Large intestine (tissue), 3 donors: ENCODE results near the gene KLHL36. TPM values are rescaled to one million over a fixed set of nuclear protein-coding genes. Genes with fewer than 3 reads are reported as not detected.
A peak's percentile ranks its signal among the peaks of the same experiment; 100 is the strongest.

Experiments used
- DNase-seq, 2 donors: peaks; one replicate each; pipeline versions ENCODE4 v3.0.0 to v3.0.0-alpha.2; 2013
- H3K27ac ChIP-seq: one replicate; pipeline ENCODE4 v1.5.1; 2013; ENCODE audit warnings: low read length
- H3K27me3 ChIP-seq: 2 replicates; pipeline ENCODE4 v1.6.1; 2013; ENCODE audit warnings: low read length; ENCODE audit not compliant: control insufficient read depth, insufficient read depth
- H3K36me3 ChIP-seq: 2 replicates; pipeline ENCODE4 v1.6.1; 2013; ENCODE audit warnings: low read length; ENCODE audit not compliant: control insufficient read depth, insufficient read depth
- H3K4me1 ChIP-seq: one replicate; pipeline ENCODE4 v1.6.1; 2013; ENCODE audit warnings: low read length; ENCODE audit not compliant: control insufficient read depth, insufficient read depth
- H3K4me3 ChIP-seq: one replicate; pipeline ENCODE4 v1.5.1; 2013; ENCODE audit warnings: low read length
- H3K9me3 ChIP-seq: one replicate; pipeline ENCODE4 v1.6.1; 2013; ENCODE audit warnings: mild to moderate bottlenecking, low read depth, low read length, moderate library complexity; ENCODE audit not compliant: control insufficient read depth
- WGBS: methylation state at CpG from one replicate; pipeline ENCODE4 v1.1.5; 2013; ENCODE audit warnings: low lambda C conversion rate; ENCODE audit not compliant: insufficient coverage; 5-methylcytosine and 5-hydroxymethylcytosine counted together
- polyA plus RNA-seq: library from polyadenylated mRNA; unstranded; fragments of 120-200 nt; gene quantifications from one replicate; pipeline ENCODE4 v1.2.1, GENCODE V29; 2013

The KLHL36 gene
- polyA plus RNA-seq, 1 donor = 32.8 TPM

- WGBS = 100% methylated on average over 1 of the region's 2 CpGs
- Histone ChIP-seq H3K4me3 (no peak overlapping the region), H3K9me3 (no peaks in the 10 kb centered on the region), H3K4me1 (peaks cover 4% of the 10 kb centered on the region), H3K27me3 (no peaks in the 10 kb centered on the region), H3K27ac (no peak overlapping the region), H3K36me3 (no peaks in the 10 kb centered on the region)
- no peak for DNase-seq
Observed at GRCh38 chr16:84694980-84695379, 46.7 kb downstream of the KLHL36 start.

DNA sequence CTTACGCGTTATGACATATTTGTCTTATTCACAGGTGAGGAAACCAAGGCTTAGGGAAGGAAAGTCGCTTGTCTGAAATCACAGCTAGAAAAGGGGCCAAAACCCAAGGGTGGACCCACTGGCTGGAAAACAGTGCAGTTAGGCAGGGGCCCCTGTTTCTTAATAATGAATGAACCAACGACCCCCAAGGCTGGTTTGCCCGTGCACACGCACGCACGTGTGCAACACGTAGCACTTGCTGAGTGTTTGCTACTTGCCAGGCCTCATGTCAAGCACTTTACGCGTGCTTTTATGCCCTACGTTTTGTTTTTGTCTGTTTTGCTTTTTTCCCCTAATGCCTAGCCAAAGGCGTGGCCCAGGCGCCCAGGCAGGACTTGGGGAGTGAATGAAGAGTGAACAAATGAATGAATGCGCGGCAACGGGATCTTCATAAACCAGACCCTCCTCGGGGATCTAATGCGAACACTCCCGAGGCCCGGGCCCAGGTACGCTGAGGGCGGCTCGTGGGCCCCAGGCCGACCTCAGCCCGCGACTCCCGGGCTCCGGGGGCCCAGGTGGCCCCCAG, 50.9 kb downstream of the KLHL36 start:
- no peaks in the 10 kb centered on the region for H3K36me3 ChIP-seq
- peaks cover 4% of the 10 kb centered on the region for H3K4me1 ChIP-seq
- H3K9me3 ChIP-seq = no peaks in the 10 kb centered on the region
- DNase-seq = no peak
- peak overlapping the region; percentile 23 for H3K27ac ChIP-seq
- H3K27me3 ChIP-seq = no peaks in the 10 kb centered on the region
- 0% methylated on average over 2 of the region's 29 CpGs for WGBS
- H3K4me3 ChIP-seq = peak overlapping the region; percentile 65

- DNase-seq = peak; percentile 81 to 92
- Histone ChIP-seq H3K27me3 (no peaks in the 10 kb centered on the region), H3K27ac (peak within 1 kb of the TSS; percentile 23), H3K4me3 (peak within 1 kb of the TSS; percentile 65), H3K9me3 (no peaks in the 10 kb centered on the region), H3K4me1 (peaks cover 4% of the 10 kb centered on the region), H3K36me3 (no peaks in the 10 kb centered on the region)
- WGBS = no CpG with 5 or more reads among the region's 97 CpGs
Observed at GRCh38 chr16:84699712-84700445, 51.6 kb downstream of the KLHL36 start, which contains the start of gene USP10. Gene USP10 (plus strand): TSS chr16:84700000. CDS start chr16:84700091, 91 bp downstream.

GRCh38 chr16:84700446-84701300, 52.4 kb downstream of the KLHL36 start:
- no peaks in the 10 kb centered on the region for H3K9me3 ChIP-seq
- no peaks in the 10 kb centered on the region for H3K27me3 ChIP-seq
- 21% methylated on average over 4 of the region's 28 CpGs for WGBS
- peaks cover 6% of the 10 kb centered on the region for H3K4me1 ChIP-seq
- DNase-seq = peak in 1 of 2 donors; percentile 57
- H3K36me3 ChIP-seq = no peaks in the 10 kb centered on the region
- H3K27ac ChIP-seq = peak overlapping the region; percentile 4
- peak overlapping the region; percentile 65 for H3K4me3 ChIP-seq

GRCh38 chr16:84703681-84704080, 55.4 kb downstream of the KLHL36 start:
- H3K9me3 ChIP-seq = no peaks in the 10 kb centered on the region
- no peaks in the 10 kb centered on the region for H3K27me3 ChIP-seq
- H3K27ac ChIP-seq = no peak overlapping the region
- peaks cover 6% of the 10 kb centered on the region for H3K4me1 ChIP-seq
- no peak for DNase-seq
- no peak overlapping the region for H3K4me3 ChIP-seq
- H3K36me3 ChIP-seq = no peaks in the 10 kb centered on the region
- WGBS = 70% methylated on average over 2 of the region's 10 CpGs

GRCh38 chr16:84704253-84704652, 55.9 kb downstream of the KLHL36 start:
- H3K27me3 ChIP-seq = no peaks in the 10 kb centered on the region
- no peak for DNase-seq
- H3K9me3 ChIP-seq = no peaks in the 10 kb centered on the region
- no peak overlapping the region for H3K4me3 ChIP-seq
- H3K36me3 ChIP-seq = no peaks in the 10 kb centered on the region
- no peak overlapping the region for H3K27ac ChIP-seq
- no CpG with 5 or more reads among the region's 2 CpGs for WGBS
- H3K4me1 ChIP-seq = peaks cover 3% of the 10 kb centered on the region

DNA sequence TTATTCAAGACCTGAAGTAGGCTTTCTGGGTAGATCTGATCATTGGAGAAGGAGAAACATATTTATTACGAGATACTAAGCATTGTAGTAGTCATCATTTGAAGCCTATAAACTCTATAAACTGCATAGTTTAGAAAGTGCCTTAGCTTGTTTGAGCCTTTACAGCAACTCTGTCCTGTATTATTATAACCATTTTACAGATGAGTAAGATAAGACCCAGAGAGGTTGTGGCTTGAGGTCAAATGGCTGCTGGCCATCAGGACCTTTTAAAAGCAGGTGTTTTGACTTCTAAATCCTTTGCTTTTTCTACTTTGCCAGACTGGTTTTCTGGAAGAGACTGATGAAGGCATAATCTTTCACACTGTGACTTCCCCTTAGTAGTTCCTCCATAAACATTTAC, 58.5 kb downstream of the KLHL36 start:
- no peak for DNase-seq
- no peak overlapping the region for H3K27ac ChIP-seq
- H3K4me3 ChIP-seq = no peak overlapping the region
- WGBS = no CpG with 5 or more reads among the region's 1 CpG
- no peaks in the 10 kb centered on the region for H3K36me3 ChIP-seq
- H3K27me3 ChIP-seq = no peaks in the 10 kb centered on the region
- no peaks in the 10 kb centered on the region for H3K9me3 ChIP-seq
- H3K4me1 ChIP-seq = peaks cover 2% of the 10 kb centered on the region

DNA sequence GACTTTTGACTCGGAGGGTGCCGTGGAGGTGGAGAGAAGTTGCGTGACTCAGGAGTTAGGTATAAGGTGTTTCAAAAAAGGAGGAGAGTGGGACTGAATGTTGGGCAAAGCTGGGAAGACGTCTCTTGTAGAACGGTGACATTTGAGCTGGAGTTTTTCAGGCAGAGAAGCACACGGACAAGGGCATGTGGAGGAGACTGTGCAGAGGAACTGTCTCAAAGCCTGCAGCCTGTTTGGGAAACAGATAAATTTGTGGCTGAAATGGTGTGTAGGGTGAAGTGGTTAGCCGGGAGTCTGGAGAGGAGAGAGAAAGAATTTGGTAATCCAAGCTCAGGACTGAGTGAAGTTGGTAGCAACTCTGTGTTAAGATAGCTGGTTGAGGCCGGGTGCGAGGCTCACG, 61.3 kb downstream of the KLHL36 start:
- Histone ChIP-seq H3K9me3 (no peaks in the 10 kb centered on the region), H3K4me1 (peaks cover 2% of the 10 kb centered on the region)
- 50% methylated on average over 3 of the region's 10 CpGs for WGBS

GRCh38 chr16:84710686-84711085, 62.4 kb downstream of the KLHL36 start:
- no peak for DNase-seq
- H3K36me3 ChIP-seq = no peaks in the 10 kb centered on the region
- H3K4me3 ChIP-seq = no peak overlapping the region
- 80% methylated on average over 2 of the region's 11 CpGs for WGBS
- H3K4me1 ChIP-seq = no peaks in the 10 kb centered on the region
- H3K9me3 ChIP-seq = no peaks in the 10 kb centered on the region
- H3K27ac ChIP-seq = no peak overlapping the region
- H3K27me3 ChIP-seq = no peaks in the 10 kb centered on the region

More for the DNA sequence above, 61.3 kb downstream of the KLHL36 start:
- no peak overlapping the region for H3K4me3 ChIP-seq
- H3K36me3 ChIP-seq = no peaks in the 10 kb centered on the region
- no peak for DNase-seq
- H3K27me3 ChIP-seq = no peaks in the 10 kb centered on the region
- no peak overlapping the region for H3K27ac ChIP-seq
